GM10847 (cell line): ENCODE results near the gene KRCC1.

ENCODE experiments used
- POLR2A ChIP-seq: IDR thresholded peaks from 2 replicates; pipeline ENCODE4 v1.6.1; 2011; ENCODE audit not compliant: insufficient read length; ENCODE audit errors: extremely low read depth

The KRCC1 gene

DNA sequence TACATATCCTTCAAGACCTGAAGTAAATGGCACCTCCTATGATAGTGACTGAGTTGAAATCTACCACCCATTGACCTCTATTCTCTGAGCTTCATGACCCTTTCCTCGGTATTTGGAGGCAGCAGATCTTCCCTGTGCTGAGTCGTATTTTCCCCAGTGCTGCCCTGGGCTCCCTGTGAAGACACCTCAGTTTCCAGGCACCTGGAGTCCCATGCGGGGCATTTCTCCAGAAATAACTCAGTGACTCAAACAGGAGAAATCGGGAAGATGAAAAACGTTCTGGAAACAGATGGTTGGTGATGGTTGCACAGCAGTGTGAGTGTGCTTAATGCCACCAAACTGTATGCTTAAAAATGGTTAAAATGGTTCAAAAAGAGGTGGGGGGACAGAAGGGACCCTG is 30.0 kb upstream of the KRCC1 start:
- TF ChIP-seq POLR2A = no peak

DNA sequence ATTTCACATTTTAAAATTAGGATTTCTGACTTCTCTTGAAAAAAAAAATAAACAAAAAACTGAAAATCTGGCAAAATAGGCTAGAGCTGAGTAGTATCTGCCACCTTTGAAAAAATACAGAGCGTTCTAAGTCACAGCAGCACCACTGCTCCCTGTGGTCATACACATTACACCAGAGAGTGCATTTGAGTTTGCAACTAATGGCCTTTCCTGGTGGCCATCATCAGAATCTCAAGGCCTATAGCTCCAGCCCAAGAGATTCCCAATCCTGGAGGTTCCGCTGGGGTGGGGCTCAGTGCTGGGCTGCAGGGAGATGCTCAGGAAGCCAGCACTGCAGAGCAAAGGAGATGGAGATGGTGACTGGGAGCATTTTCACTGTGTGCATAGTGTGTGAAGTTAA is 29.5 kb upstream of the KRCC1 start:
- TF ChIP-seq POLR2A = no peak

DNA sequence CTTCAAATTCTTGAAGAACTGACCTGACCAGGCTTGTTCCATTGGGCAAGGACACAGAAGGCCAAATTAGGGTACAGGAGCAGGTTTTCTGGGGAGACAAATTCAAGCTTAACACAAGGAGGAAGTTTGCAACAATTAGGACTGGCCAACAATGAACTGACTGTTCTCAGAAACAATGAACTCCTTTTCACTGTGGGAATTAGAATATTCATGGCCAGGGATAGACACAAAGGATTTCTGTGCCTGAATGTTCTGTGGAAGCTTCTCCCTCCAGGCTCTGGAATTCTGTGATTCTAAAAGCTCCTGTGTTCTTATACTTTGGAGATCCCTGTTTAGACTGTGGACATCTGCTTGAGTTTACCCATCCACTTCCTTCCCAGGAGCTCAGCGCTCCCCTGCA is 27.2 kb upstream of the KRCC1 start:
- no peak for TF ChIP-seq POLR2A

DNA sequence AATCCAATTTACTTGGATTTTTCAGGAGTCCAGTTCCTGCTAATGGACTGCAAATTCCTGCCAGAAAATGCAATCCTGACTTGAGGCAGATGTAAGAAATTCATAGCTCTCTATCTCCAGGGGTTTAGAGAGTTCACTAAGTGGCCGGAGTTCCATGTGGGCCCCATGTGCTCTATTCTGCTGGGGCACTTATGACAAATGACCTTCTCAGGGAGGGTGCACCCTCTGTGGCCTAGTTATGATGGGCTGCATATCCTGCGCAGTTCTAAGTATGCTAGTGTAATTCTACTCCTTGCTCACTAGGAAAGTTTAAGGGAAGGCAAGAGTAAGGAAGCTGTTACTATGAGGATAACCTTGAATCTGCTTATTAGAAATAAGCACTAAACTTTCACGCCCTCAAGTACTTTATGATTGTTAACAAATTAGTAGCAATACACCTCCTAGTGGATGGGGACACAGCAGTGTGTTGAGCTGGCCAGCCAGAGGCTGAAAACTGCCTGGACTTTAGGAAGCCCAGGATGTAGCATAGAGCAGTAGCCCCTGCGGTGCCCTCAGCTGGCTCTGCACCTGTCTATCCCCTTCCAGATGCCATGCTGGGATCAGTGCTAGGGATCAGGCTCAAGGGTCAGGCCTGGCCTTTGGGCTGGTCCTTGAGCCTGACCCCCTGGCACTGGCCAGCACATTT is 26.5 kb upstream of the KRCC1 start:
- no peak for TF ChIP-seq POLR2A

DNA sequence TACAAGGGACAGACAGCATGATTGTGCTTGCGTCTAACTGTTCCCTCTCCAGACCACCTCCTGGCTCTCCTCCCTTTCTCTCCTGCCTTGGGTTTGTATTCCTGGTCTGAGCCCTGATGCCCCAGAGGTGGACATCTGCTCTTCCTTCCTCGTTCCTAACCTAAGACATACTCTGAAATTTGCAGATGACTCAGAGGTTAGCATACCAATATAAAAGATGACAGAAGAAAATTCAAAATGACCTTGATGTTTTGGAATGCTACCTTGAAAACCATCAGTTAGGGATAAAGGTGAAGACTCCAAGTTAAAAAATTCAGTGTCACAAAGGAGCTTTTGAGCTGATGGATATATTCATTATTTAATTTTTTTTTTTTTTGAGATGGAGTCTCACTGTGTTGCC is 25.0 kb upstream of the KRCC1 start:
- no peak for TF ChIP-seq POLR2A

DNA sequence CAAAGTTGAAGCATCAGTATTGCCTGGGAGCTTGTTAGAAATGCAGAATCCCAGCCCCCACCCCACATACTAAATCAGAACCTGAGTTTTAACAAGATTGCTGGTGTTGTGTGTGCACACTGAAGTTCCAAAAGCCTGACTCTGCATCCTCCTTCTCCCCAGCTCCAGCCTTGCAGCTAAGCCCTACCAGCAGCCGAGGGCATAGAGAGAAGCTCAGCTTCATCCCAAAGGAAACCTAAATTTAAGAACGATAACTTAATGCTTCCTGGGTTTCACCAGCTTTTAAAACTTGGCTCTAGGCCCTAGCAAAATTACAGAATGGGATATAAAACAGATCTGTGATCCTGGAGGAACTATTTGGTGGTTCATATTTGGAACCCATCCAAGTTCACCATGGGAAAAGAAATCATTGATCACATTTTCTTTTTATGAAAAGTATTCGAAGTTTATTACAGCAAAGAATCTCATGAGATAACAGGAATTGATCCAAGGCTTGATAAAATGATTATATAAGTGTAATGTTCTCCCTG is 23.1 kb upstream of the KRCC1 start:
- TF ChIP-seq POLR2A = no peak

DNA sequence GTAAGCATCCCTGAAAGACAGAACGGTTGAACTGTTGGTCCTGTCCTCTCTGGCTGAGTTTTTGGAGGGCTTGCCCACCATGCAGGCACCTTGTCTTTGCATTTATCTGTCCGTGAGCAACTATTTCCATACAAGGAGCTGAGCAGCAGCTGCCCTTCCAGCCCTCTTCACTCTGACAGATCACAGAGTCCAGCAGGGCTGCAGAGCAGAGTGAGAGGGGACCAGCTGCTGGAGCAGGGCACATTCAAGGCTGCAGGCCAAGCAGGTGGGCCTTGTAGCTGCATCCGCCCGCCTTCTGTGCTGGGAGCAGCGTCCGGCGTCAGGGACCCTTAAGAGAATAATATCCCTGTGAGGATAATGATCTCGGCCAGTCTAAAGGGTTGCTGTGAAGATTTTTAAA is 21.5 kb upstream of the KRCC1 start:
- TF ChIP-seq POLR2A = no peak

DNA sequence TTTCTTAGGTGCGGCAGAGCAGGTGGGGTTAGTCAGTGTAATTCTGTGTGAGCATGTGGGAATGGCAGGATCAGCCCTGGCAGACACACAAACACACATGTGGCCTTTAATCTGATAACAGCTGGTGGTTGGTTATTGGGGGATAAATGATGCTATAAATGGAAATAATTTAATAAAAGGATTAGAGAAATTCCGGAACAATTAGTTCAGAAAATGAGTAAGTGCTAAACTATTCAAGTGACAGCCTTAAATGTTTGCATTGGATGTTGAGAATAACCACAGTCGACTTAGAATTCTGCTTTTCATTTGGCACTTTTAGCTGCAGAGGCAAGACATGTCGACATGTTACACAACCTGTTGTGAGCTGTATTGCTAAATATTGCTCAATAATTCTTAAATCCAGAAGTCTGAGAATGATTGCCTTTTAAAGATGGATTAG is 19.3 kb upstream of the KRCC1 start:
- TF ChIP-seq POLR2A = no peak

DNA sequence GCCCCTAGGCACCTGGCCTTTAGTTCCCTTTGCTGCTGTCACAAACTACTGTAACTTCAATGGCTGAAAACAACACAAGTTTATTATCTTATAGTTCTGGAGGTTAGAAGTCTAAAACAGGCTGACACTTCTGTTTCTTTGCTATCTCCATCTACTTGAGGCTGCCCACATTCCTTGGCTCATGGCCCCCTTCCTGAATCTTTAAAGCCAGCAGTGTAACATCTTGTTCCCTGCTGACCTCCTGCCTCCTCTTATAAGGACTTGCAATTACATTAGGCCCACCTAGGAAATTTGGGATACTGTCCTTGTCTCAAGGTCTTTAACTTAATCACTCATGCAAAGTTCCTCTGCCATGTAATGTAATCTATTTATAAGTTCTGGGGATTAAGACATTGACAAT is 18.6 kb upstream of the KRCC1 start:
- TF ChIP-seq POLR2A = no peak

DNA sequence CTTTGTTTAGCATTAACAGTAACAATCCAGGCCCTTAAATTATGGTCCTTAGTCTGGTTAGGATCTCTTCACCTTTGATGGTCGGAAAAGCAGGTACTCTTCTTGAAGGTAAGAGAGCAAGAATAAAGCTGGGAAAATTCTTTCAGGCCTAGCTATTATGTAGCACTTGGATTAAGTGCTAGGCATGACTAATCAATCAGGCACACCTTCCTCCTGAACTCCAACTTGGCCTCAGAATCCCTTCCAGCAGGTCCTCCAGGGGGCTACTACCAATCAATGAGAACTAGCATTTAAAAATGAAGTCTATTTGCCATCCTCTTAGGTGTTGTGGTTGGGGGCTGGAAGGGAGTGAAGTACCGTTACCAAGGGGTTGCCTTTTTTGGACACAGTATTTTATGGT is 15.8 kb upstream of the KRCC1 start:
- TF ChIP-seq POLR2A = no peak

DNA sequence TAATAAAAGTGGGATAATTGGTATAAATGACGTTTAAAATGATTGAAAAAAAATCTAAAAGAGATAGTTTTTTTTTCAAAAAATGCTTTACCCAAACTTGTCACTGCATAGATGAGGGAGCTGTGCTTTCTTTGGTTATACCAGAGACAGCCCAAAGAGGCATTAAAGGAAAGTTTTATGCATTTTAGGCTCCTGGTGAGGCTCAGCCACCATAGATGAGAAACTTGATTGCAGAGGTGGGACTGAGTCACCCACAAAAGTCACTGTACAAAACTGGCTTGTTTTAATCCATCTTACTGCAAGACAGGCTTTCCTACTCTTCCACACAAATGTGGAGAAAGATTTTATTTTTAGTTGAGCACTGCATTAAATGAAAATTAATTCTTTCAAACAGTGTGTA is 14.5 kb upstream of the KRCC1 start:
- no peak for TF ChIP-seq POLR2A

DNA sequence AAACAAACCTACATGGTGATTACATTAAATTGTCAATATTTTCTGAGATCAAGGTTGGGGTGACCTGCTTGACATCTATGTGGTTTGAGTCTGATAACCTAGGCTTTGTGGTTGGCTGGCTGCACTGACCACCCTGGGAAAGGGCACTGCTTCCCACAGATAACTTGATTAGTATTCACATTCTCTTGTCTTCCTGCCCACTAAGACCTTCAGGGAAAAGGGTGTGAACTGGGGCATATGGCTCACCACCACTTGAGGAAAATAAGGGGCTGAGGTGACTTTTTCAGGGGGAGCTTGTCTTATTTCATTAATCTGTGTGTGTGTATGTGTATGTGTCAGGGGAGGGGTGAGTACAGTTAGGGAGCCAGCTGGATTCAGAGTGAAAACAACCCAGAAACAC is 13.5 kb upstream of the KRCC1 start:
- no peak for TF ChIP-seq POLR2A

DNA sequence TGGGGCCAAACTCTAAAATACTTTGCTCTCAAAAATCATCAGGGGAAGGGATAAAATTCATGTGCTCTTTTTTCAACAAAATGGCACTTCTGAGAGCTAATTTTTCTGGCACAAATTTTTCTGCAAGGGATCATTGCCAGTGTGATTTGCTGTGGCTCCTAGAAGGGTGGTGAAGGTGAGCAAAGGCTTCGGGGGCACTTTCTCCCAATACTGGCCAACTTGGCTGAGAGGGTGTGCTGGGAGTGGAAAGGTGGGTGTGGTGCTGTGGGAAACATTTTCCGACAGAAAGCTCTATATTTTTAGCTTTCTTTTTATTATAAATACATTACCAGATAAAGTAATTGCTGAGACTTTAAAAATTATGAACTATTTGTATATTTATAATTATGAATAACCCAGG is 12.5 kb upstream of the KRCC1 start:
- TF ChIP-seq POLR2A = no peak

DNA sequence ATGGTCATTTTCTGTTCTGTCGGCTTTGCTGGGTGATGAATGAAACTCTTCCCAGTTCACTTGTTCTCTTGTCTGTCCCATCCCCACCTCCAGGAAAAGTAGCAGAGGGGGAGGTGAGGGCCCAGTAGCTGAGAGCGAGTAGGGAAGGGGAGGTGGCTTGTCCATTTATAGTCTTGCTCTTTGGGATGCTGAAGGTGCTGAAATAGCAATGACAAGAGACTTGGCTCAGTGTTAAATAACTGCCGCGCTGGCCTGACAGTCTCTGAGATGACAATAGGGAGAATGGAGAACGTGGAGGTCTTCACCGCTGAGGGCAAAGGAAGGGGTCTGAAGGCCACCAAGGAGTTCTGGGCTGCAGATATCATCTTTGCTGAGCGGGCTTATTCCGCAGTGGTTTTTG is 12.0 kb upstream of the KRCC1 start, which contains the start of gene SMYD1:
Gene SMYD1, plus strand, starts transcription at position 228 of the 400 bp plus-strand sequence. Its CDS starts 40 bp downstream, at position 268.
- no peak for TF ChIP-seq POLR2A

DNA sequence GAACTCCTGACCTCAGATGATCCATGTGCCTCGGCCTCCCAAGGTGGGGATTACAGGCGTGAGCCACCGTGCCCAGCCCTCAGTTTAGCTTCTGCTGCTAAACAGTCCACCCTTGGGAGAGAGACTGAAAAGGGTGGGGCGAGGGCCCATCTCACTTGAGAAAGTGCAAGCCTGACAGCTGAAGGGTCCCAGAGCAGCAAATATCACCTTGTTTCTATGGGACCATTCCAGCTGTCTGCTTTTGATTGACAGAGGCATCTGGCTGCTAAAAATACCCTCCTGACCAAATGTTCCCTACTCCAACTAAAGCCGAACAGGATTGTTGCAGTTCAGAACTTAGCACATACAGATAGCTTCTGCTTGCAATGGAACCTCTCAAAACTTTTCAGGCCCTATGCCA is 11.6 kb upstream of the KRCC1 start:
- TF ChIP-seq POLR2A = no peak

DNA sequence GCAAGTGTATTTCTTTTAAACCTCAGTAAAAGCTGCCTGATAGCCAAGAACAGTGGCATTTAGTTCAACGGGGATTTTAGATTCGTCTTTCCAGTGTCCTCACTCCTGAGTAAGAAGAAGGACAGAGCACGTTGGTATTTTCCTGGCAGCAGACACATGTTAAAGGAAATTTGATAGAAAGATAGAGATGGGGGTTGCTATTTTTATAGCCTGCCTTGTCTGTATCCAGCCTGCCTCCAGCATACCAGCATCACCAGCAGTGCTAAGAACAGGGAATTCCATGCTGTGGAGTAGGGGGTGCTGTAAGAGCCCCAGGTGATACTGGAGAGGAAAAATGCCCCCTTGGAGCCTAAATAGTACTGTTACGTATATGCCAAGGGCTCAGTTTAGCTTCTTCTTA is 11.0 kb upstream of the KRCC1 start:
- TF ChIP-seq POLR2A = no peak

DNA sequence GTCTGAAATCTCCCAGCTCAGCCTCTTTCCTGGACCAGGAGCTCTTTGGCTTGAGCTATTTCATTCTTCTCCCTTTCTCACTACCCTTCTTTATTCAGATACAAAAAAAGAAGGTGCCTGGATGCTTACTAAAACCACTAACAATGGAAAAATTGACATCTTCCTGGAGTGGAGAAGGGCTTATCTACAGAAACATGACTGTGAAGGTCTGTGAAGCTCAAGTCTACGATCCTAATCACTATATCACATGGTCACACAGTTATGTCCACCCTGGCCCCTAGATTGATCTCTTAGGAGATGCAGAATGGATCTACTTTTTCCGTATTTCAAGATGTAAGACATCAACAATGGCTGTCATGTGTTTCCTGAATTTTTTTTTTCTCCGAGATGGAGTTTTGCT is 5.7 kb upstream of the KRCC1 start:
- no peak for TF ChIP-seq POLR2A
